ENCODE results near the gene MAF.

Gene MAF

DNA sequence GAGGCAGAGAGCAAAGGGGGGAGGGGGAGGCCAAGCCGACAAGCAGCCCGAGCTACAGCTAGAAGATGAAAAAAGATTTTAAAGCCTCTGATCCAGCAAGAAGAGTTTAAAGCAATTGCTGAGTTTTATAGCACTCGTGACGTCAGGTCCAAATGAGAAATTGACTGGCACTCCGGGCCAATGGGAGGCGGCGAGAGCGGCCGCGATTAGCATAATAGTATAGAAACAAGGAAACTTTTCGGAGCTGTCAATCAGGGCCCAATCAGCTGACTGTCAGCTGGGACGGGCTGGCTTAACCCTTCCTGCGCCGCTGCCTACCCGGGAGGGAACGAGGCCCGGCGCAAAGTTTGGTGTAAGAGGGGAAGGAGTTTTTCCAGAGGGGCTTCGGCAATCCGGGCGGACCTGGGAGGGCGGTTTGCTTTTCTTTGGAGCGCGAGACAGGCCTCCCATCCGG is at the start of gene MAF:
Gene MAF, minus strand, starts transcription at position 100 of the 454 bp plus-strand sequence. CDS start 835 bp downstream, outside the sequence.
- DNase-seq: peak; percentile 23

GRCh38 chr16:79648826-79649225 is 48.3 kb upstream of the MAF start:
- DNase-seq: no peak

DNA sequence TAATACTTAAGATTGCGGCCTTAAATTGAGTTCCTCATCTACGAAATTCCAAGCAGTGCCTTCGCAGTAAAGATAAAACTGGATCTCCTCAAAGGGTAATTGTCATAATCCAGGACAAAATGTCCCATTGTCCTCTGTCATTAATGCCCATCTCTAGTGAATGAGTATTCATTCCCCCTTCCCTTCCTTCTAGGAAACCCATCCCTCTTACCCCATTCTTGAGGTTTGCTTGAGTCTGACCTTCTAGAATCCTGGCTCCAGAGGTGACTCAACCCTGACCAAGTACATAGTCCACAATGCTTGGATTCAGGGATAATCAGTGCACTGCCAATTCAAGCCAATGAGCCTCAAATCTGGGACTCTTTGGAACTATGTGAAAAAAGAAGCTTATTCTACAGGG is 47.0 kb upstream of the MAF start:
- DNase-seq: no peak

GRCh38 chr16:79645701-79646100 is 45.2 kb upstream of the MAF start:
- DNase-seq: no peak

- DNase-seq: no peak
Observed at GRCh38 chr16:79644971-79645667, 44.6 kb upstream of the MAF start.

- DNase-seq: no peak
Observed at GRCh38 chr16:79642652-79643051, 42.1 kb upstream of the MAF start.

- DNase-seq: no peak
Observed at GRCh38 chr16:79640513-79641360, 40.2 kb upstream of the MAF start.

DNA sequence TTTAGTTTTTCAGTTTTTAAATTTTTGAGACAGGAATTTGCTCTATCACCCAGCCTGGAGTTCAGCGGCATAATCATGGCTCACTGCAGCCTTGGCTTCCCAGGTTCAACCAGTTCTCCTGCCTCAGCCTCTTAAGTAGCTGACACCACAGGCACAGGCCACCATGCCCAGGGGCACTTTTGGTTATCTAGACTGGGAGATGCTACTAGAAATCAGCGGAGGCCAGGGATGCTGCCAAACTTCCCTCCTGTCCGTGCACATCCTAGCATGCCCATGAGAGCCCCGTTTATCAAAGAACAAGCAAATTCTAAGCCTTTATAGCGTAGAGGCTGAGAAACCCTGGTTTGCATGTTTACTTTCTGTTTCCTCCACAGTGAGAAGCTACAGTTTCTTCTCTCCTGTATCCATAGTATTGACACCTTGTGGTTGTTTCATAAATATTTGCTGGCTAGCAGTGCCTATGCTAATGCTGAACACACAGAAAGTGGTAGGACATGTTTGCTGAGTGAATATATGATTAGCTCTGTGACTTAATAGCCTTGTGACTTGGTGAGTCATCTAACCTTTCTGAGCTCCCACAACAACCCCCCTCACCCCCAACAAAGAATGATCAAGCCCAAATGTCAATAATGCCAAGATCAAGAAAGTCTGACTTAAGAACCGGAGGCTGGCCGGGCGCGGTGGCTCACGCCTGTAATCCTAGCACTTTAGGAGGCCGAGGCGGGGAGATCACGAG is 39.2 kb upstream of the MAF start:
- no peak for DNase-seq

DNA sequence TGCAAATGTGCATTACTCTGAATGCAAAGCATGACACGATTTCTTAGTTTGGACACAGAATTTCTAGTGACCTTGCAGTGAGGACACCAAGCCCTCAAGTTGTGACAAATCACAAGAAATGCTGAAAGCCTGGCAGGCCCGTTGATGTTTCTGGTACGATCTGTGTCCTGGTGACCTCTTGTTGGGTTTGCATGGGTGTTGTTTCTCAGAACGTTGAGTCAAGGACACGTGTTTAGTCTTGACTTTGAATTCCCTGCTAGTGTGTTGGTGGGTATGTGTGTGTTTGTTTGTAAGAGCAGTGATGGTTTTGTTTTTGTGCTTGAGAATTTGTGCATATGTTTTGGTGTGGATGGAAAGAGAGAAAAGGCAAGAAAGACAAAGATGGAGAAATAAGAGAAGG is 37.8 kb upstream of the MAF start:
- no peak for DNase-seq

DNA sequence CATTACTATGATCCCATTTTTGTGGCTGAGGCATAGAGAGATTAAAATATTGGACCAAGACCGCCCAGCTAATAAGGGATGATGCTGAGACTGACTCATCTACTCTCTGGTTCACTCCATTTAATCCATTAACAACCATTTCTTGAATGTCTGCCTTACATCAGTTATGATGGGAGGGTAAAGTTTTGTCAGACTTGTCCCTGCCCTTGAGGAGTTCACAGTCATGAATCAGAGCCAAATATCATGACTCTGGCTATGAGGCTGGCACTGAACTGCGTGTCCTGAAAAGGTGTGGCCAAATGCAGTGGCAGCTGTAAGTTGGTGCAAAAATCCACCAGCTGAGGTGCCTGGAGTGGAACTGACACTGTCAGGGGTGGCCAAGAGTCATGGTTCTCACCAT is 35.0 kb upstream of the MAF start:
- DNase-seq: no peak

DNA sequence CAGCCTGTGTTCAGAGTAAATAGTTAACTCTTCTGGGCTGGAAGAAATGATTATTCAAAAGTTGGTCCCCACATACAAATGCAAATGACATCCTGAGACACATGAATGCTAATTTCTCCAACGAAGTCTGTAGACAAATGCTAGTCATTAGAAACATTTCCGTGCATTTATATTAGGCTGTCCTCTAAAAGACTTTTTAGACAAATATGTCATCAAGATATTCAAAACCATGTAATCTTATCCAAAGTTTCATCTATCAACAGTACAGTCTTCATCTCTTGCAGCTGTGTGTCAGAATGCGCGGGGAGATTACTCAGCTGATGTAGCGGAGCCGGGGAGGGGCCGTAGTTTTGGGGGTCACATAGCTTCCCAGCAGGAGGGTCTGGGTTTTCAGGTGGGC is 33.8 kb upstream of the MAF start:
- no peak for DNase-seq

GRCh38 chr16:79632289-79632688 is 31.8 kb upstream of the MAF start:
- no peak for DNase-seq

- no peak for DNase-seq
Observed at GRCh38 chr16:79628988-79629387, 28.5 kb upstream of the MAF start.

DNA sequence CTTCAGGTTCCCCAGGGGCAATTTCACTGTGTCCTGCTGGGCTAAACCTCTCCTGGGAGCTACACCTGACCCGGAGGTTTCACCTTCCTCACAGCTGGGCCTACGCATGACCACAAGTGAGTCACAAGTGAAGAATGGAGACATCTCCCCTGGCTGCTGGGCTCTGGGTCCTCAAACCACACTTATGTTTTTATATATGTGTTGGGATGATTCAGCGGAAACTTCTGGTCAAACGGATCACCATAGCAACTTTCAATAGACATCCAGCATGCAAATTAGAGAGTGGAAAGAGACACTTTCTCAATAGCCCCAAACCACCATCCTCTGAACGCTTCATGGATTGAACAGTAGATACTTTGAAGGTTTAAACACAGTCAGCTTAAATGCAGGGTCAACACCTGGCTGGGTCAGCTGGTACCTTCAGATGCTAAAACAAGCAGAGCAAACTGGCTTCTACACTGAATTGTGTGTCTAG is 28.0 kb upstream of the MAF start:
- no peak for DNase-seq

- no peak for DNase-seq
Observed at GRCh38 chr16:79627092-79627491, 26.6 kb upstream of the MAF start.

DNA sequence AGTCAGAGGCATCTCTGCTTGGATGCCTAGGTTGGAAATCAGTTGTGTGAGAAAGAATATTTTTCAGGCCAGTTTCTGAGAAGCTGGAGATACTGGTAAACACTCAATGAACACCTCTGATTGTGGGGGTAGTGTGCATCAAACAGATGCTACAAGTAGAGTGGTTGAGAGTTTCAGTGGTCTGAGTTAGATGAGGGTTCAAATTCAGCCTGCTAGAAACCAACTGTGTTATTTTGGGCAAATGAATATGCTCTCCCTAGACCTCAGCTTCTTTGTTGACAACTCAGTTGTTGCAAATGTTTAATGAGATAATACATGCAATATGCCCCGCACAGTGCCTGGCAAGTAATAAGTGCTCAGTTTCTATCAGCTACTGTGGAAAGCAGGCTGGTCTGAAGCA is 25.2 kb upstream of the MAF start:
- DNase-seq: no peak

GRCh38 chr16:79623824-79624223 is 23.3 kb upstream of the MAF start:
- no peak for DNase-seq

DNA sequence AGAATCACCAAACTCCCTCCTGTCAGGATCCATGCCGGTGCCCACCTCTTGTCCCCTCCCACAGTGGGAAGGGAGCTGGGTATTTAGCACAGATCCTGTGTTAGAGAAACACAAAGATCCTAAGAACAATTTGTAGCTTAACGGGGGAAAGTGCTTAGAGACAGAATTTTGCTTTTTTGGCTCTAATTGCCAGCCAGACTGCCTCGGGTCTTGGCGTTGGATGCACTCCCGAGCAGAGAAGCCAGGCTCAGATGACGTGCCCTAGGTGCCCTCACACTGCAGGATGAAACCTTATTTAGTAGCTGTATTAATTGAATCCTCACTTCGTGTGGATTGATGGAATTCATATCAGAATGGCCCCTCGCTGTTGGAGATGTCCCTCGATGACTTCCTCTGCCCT is 22.5 kb upstream of the MAF start:
- no peak for DNase-seq

- DNase-seq: no peak
Observed at GRCh38 chr16:79621027-79621426, 20.5 kb upstream of the MAF start.

- DNase-seq: no peak
Observed at GRCh38 chr16:79618692-79619050, 18.1 kb upstream of the MAF start.

DNA sequence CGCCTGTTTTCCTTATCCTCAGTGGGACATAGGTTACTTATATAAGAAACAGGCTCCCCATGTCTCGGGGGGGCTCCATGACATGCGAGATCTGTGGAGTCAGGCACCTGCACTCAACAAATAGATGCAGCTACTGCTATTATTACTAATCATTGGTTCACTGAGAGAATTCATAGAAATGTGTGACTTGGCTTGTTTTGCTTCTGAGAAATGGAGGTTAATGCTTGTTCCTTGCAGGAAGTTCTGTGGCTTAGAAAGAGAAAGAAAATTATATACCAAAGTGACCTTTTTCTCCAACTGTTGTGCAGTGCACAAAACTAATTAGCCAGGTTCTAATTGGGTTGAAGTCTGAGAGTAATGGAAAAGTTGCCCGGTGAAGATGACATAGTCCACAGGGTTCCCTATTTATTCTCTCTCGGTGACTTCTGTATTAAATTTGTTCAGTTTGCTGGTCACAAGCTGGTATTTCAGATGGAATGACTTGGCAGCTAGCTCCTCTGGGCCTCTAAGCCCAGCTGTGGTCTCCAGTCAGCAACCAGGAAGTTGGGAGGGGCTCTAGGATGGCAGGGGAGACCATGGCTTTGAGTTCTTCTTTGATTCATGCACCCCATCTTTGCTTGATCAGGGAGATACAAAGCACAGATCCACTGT is 17.6 kb upstream of the MAF start:
- no peak for DNase-seq

DNA sequence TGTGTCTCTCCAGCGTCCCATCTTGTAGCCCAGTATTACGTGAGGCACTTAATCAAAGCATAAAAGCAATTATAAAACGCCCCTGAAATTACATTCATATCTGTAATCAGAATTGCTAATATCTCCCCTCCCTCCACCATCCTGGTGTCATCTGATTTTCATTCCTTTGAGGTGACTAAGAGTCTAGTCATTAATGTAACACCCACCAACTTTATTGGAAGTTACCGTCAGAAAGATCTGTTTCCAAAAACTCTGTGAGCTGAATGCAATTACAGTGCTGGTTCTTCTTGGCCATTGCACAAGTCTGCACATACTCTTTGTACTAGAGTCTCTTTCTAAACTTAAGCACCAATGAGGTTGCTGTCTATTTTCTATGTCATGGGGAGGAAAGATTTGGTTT is 12.5 kb upstream of the MAF start:
- DNase-seq: no peak

- DNase-seq: no peak
Observed at GRCh38 chr16:79612207-79612606, 11.7 kb upstream of the MAF start.
